B cell (primary cell): ENCODE results near the gene ADAMTSL4. TPM values are rescaled to one million over a fixed set of nuclear protein-coding genes. Genes with fewer than 3 reads are reported as not detected.

ENCODE experiments used
- ATAC-seq: fragments of 200-7000 bp; cut with Tn5 transposase; one replicate; pipeline ENCODE4 v1.10.0; 2021; ENCODE audit warnings: low read depth, mild to moderate bottlenecking, moderate number of reproducible peaks, moderate library complexity
- CTCF ChIA-PET: fragments of 350-600 bp; sonication (Branson Sonifier 250); formaldehyde crosslinking; loops from one replicate; lab custom pipeline; 2021; ENCODE audit warnings: antibody characterized with exemption, inconsistent platforms; lab: Charles Lee
- POLR2A ChIA-PET: fragments of 350-600 bp; sonication (Branson Sonifier 250); formaldehyde crosslinking; loops from one replicate; lab custom pipeline; 2021; ENCODE audit warnings: antibody characterized with exemption; lab: Charles Lee
- DNase-seq: peaks from one replicate; pipeline ENCODE4 v3.0.0; 2013
- H2AFZ ChIP-seq: 2 replicates; pipeline ENCODE4 v1.6.1; 2012; ENCODE audit warnings: mild to moderate bottlenecking, low read depth, low read length; ENCODE audit not compliant: insufficient read depth, poor library complexity, severe bottlenecking
- H3K27ac ChIP-seq, 2 donors: 1 replicate in 1 of 2; 2 replicates in 1 of 2; pipeline ENCODE4 v1.5.1; 2012 to 2013; ENCODE audit warnings: low read length in 2 of 2, mild to moderate bottlenecking in 2 of 2, moderate library complexity in 1 of 2
- H3K27me3 ChIP-seq, 4 experiments: fragments of 200-600 bp in 1 of 4; sonication (generic) in 1 of 4; replicated peaks in 1 of 4; 1 replicate in 2 of 4; 2 replicates in 2 of 4; pipeline versions ENCODE4 v1.6.1 to v1.7.0; 2013 to 2016; ENCODE audit warnings: low read length in 3 of 4, mild to moderate bottlenecking in 2 of 4, mixed read lengths in 1 of 4, moderate library complexity in 1 of 4; ENCODE audit not compliant: insufficient read depth in 4 of 4, control insufficient read depth in 3 of 4; ENCODE audit errors: control extremely low read depth in 1 of 4
- H3K36me3 ChIP-seq, 2 experiments: replicated peaks in 1 of 2; 1 replicate in 1 of 2; 2 replicates in 1 of 2; pipeline versions ENCODE4 v1.6.1 to v1.7.1; 2013; ENCODE audit warnings: low read length in 1 of 2; ENCODE audit not compliant: insufficient read depth in 2 of 2, control insufficient read depth in 1 of 2; ENCODE audit errors: control extremely low read depth in 1 of 2, extremely low read depth in 1 of 2
- H3K4me1 ChIP-seq, 2 donors: fragments of 200-600 bp in 1 of 2; sonication (generic) in 1 of 2; 1 replicate in 1 of 2; 2 replicates in 1 of 2; pipeline versions ENCODE4 v1.5.1 to v1.6.1; 2013 to 2017; ENCODE audit warnings: low read length in 2 of 2; ENCODE audit not compliant: control insufficient read depth in 2 of 2, insufficient read depth in 2 of 2
- H3K4me2 ChIP-seq: replicated peaks from 2 replicates; pipeline ENCODE3; 2012; ENCODE audit warnings: mild to moderate bottlenecking, low read depth, low read length; ENCODE audit not compliant: poor library complexity, severe bottlenecking
- H3K4me3 ChIP-seq, 5 experiments: fragments of 200-600 bp in 1 of 5; sonication (generic) in 1 of 5; 1 replicate in 3 of 5; 2 replicates in 2 of 5; pipeline versions ENCODE4 v1.5.1 to v1.7.0; 2011 to 2016; ENCODE audit warnings: low read length in 4 of 5, mild to moderate bottlenecking in 4 of 5, low read depth in 2 of 5, control low read depth in 1 of 5, moderate library complexity in 1 of 5; ENCODE audit not compliant: insufficient read depth in 1 of 5; ENCODE audit errors: control extremely low read depth in 1 of 5, extremely low read depth in 1 of 5
- H3K79me2 ChIP-seq: fragments of 200-600 bp; sonication (generic); one replicate; pipeline ENCODE4 v1.6.0; 2016; ENCODE audit warnings: low read length; ENCODE audit not compliant: control insufficient read depth, insufficient read depth
- H3K9ac ChIP-seq: fragments of 200-600 bp; sonication (generic); 2 replicates; pipeline ENCODE4 v1.6.1; 2017; ENCODE audit warnings: mild to moderate bottlenecking, low read length, moderate library complexity
- H3K9me3 ChIP-seq, 3 donors: one replicate each; pipeline versions ENCODE4 v1.6.1 to v1.7.1; 2013; ENCODE audit warnings: low read length in 2 of 3; ENCODE audit not compliant: control insufficient read depth in 2 of 3, insufficient read depth in 1 of 3; ENCODE audit errors: control extremely low read depth in 1 of 3
- H4K20me1 ChIP-seq: 2 replicates; pipeline ENCODE4 v1.6.0; 2012; ENCODE audit warnings: mild to moderate bottlenecking, low read length; ENCODE audit not compliant: insufficient read depth, control insufficient read depth, poor library complexity, severe bottlenecking
- H3K27ac Mint-ChIP-seq: one replicate; pipeline ENCODE4 v1.8.0; 2021; ENCODE audit warnings: mixed read lengths
- H3K27me3 Mint-ChIP-seq: one replicate; pipeline ENCODE4 v1.8.0; 2021; ENCODE audit warnings: mixed read lengths
- H3K4me1 Mint-ChIP-seq: one replicate; pipeline ENCODE4 v1.8.0; 2021; ENCODE audit warnings: mixed read lengths
- H3K4me3 Mint-ChIP-seq: one replicate; pipeline ENCODE4 v1.8.0; 2021; ENCODE audit warnings: mixed read lengths
- H3K9me3 Mint-ChIP-seq: one replicate; pipeline ENCODE4 v1.8.0; 2022; ENCODE audit warnings: mixed read lengths; ENCODE audit not compliant: insufficient read depth
- EZH2 ChIP-seq: IDR thresholded peaks from 2 replicates; pipeline ENCODE4 v1.6.1; 2012; ENCODE audit warnings: borderline replicate concordance, low read depth, mild to moderate bottlenecking, moderate library complexity, low read length; ENCODE audit not compliant: insufficient read depth, poor library complexity, severe bottlenecking
- WGBS: methylation state at CpG from one replicate; pipeline ENCODE4 v1.1.5; 2013; ENCODE audit warnings: missing lambda C conversion rate; ENCODE audit not compliant: insufficient coverage; 5-methylcytosine and 5-hydroxymethylcytosine counted together
- intact Hi-C: fragments of 100-400 bp; cut with micrococcal nuclease; formaldehyde crosslinking; loops from one replicate; pipeline ENCODE4 v1.10.0; 2022
- polyA plus RNA-seq: library from polyadenylated mRNA; depleted of rRNA; stranded (reverse); fragments of >200 nt; gene quantifications from 2 replicates; pipeline ENCODE4 v1.2.3, GENCODE V29; 2012
- total RNA-seq, 2 donors: library from RNA; stranded (reverse); fragments of 120-200 nt in 1 of 2; gene quantifications; 1 replicate in 1 of 2; 2 replicates in 1 of 2; pipeline versions ENCODE4 v1.2.3 to v1.2.4, GENCODE V29; 2013 to 2022
- TF ChIP-seq, protein P1 (sequence below): fragments of 200-600 bp; IDR thresholded peaks from one replicate; pipeline ENCODE4 v1.8.0; 2022; ENCODE audit warnings: antibody characterized with exemption, mild to moderate bottlenecking

Gene ADAMTSL4
- total and polyA plus RNA-seq, 2 donors (not counting 1 experiment from before 2014, with no cell fraction given): 0.70 TPM; not detected in 1

DNA sequence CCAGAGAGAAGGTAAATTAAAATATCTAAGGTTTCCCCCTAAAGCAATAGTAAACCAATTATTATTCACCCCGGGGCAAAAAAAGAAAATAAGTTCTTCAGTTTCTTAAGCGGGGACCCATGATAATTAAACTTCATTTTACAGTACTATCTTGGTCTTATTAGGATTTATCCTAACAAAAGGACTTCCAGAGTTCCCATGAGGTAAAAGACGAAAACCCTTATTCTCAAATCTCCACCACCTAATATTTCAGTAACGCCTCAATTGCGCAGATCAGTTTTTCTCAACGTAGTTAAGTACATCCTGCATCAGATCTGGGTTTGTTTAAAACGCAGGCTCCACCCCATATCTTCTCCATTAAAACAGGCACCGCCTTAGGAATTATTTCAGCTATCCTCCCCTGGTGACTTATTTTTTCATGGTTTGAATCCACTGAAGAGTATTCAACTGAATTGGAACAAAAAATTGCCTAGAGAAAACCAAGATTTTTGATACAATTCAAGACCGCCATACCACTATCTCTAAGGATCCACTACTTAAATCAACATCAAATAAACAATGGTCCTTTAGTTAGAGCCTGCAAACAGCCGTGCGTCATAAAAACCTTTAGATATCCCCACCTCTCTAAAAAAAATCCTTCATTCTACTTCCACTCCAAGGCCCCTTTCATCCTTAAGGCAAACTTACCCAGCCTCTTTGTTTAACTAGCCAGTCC, 28.5 kb downstream of the ADAMTSL4 start:
- H3K4me1 Mint-ChIP-seq: peaks cover 64% of the 10 kb centered on the region
- H2AFZ ChIP-seq: no peak overlapping the region
- H3K79me2 ChIP-seq: peaks cover 82% of the 10 kb centered on the region
- H3K9me3 ChIP-seq: no peaks in the 10 kb centered on the region
- intact Hi-C loops: no loop called here
- H3K4me2 ChIP-seq: peak overlapping the region; percentile 86
- peaks cover 44 to 52% of the 10 kb centered on the region in 2 donors for H3K4me1 ChIP-seq
- peaks cover 1 to 63% of the 10 kb centered on the region in 2 experiments for H3K36me3 ChIP-seq
- 0% methylated on average over 6 of the region's 11 CpGs for WGBS
- H4K20me1 ChIP-seq: peaks cover 64% of the 10 kb centered on the region
- CTCF ChIA-PET: interaction anchor here (0.6 to 19.2 kb wide), 4 partner anchors 16 to 945 kb away, joined by 3 to 497 read pairs (median 88); partner anchors contain the start of gene ENSA
- TF ChIP-seq EZH2: no peak
- TF ChIP-seq, protein P1, sequence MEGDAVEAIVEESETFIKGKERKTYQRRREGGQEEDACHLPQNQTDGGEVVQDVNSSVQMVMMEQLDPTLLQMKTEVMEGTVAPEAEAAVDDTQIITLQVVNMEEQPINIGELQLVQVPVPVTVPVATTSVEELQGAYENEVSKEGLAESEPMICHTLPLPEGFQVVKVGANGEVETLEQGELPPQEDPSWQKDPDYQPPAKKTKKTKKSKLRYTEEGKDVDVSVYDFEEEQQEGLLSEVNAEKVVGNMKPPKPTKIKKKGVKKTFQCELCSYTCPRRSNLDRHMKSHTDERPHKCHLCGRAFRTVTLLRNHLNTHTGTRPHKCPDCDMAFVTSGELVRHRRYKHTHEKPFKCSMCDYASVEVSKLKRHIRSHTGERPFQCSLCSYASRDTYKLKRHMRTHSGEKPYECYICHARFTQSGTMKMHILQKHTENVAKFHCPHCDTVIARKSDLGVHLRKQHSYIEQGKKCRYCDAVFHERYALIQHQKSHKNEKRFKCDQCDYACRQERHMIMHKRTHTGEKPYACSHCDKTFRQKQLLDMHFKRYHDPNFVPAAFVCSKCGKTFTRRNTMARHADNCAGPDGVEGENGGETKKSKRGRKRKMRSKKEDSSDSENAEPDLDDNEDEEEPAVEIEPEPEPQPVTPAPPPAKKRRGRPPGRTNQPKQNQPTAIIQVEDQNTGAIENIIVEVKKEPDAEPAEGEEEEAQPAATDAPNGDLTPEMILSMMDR: no peak
- peak overlapping the region; percentile 94 for H3K9ac ChIP-seq
- H3K4me3 ChIP-seq: peak overlapping the region; percentile 76 to 100 (median 98)
- no peaks in the 10 kb centered on the region for H3K9me3 Mint-ChIP-seq
- POLR2A ChIA-PET: interaction anchor here (1.6 to 11.2 kb wide), 2 partner anchors 7 to 13 kb away, joined by 11 to 371 read pairs; no protein-coding TSS in a partner anchor
- no peaks in the 10 kb centered on the region for H3K27me3 Mint-ChIP-seq
- peak; percentile 32 for DNase-seq
- H3K27ac Mint-ChIP-seq: peak overlapping the region; percentile 97
- no peak for ATAC-seq
- H3K27me3 ChIP-seq: no peaks in the 10 kb centered on the region
- peak overlapping the region; percentile 86 to 97 for H3K27ac ChIP-seq
- H3K4me3 Mint-ChIP-seq: peak overlapping the region; percentile 99
